HCT116 (cell line): Measurements from ENCODE around the gene MYRF. TPM values are rescaled to one million over a fixed set of nuclear protein-coding genes. Genes with fewer than 3 reads are reported as not detected.

ENCODE experiments used
- ATAC-seq: fragments of 200-7000 bp; cut with Tn5 transposase; 2 replicates; pipeline ENCODE4 v1.9.1; 2020; ENCODE audit warnings: mild to moderate bottlenecking, moderate library complexity
- BruUV-seq: library from RNA; stranded (reverse); fragments of 400-500 nt; replicated peaks from 2 replicates; lab custom pipeline; 2021; lab: Mats Ljungman, UMichigan
- CTCF ChIA-PET: fragments of 300-600 bp; sonication (Branson Sonifier 250); formaldehyde crosslinking; loops from one replicate; lab custom pipeline; 2021; ENCODE audit warnings: antibody characterized with exemption; lab: Charles Lee
- POLR2A ChIA-PET: fragments of 300-600, 350-600 bp; sonication (Branson Sonifier 250); formaldehyde crosslinking; loops from one replicate; lab custom pipeline; 2021; ENCODE audit warnings: antibody characterized with exemption; lab: Charles Lee
- RAD21 ChIA-PET, 2 experiments: fragments of 300-600 bp; sonication (Branson Sonifier 250); formaldehyde crosslinking; loops; one replicate each; lab custom pipeline; 2023; ENCODE audit warnings: low total read pairs in 2 of 2; ENCODE audit not compliant: uncharacterized antibody in 2 of 2, unreplicated experiment in 2 of 2, low non-redundant PET in 1 of 2; lab: Charles Lee
- DNase-seq: peaks from one replicate; pipeline ENCODE4 v3.0.0-alpha.2; 2010; ENCODE audit warnings: low read depth, low spot score
- H2AFZ ChIP-seq: fragments of 200-600 bp; shearing (Covaris generic), sonication (generic); 2 replicates; pipeline ENCODE4 v1.6.1; 2017; ENCODE audit warnings: low read depth, mixed run types, mixed read lengths, antibody characterized with exemption, low read length; ENCODE audit not compliant: poor library complexity, severe bottlenecking
- H3K27ac ChIP-seq: 2 replicates; pipeline ENCODE4 v1.5.1; 2012; ENCODE audit warnings: low read depth, low read length
- H3K27me3 ChIP-seq: fragments of 200-600 bp; sonication (generic); 2 replicates; pipeline ENCODE4 v1.6.1; 2016; ENCODE audit warnings: mixed run types, low read length, mixed read lengths; ENCODE audit not compliant: insufficient read depth
- H3K36me3 ChIP-seq, 2 experiments: fragments of 200-500 bp in 1 of 2; fragments of 200-600 bp in 1 of 2; sonication (Bioruptor generic) in 1 of 2; sonication (generic) in 1 of 2; 2 replicates each; pipeline versions ENCODE4 v1.5.1 to v1.6.1; 2014 to 2016; ENCODE audit warnings: low read length in 2 of 2, inconsistent platforms in 1 of 2, mixed read lengths in 1 of 2, mixed run types in 1 of 2; ENCODE audit not compliant: insufficient read depth in 2 of 2, control insufficient read depth in 1 of 2
- H3K4me1 ChIP-seq, 2 experiments: fragments of 200-600 bp in 1 of 2; sonication (generic) in 1 of 2; 2 replicates each; pipeline versions ENCODE4 v1.5.1 to v1.6.1; 2012 to 2017; ENCODE audit warnings: low read length in 2 of 2, inconsistent platforms in 1 of 2, mild to moderate bottlenecking in 1 of 2, mixed read lengths in 1 of 2, mixed run types in 1 of 2, moderate library complexity in 1 of 2; ENCODE audit not compliant: insufficient read depth in 2 of 2, control insufficient read depth in 1 of 2
- H3K4me2 ChIP-seq: fragments of 200-600 bp; sonication (generic); 2 replicates; pipeline ENCODE4 v1.6.1; 2017; ENCODE audit warnings: mixed run types, low read length, mixed read lengths
- H3K4me3 ChIP-seq, 2 experiments: fragments of 200-600 bp in 1 of 2; sonication (generic) in 1 of 2; replicated peaks in 1 of 2; 2 replicates each; pipeline ENCODE4 v1.5.1; 2011 to 2016; ENCODE audit warnings: low read length in 2 of 2, control low read depth in 1 of 2, low read depth in 1 of 2, mild to moderate bottlenecking in 1 of 2, mixed read lengths in 1 of 2, mixed run types in 1 of 2
- H3K79me2 ChIP-seq: fragments of 200-600 bp; sonication (generic); 2 replicates; pipeline ENCODE4 v1.6.1; 2017; ENCODE audit warnings: mild to moderate bottlenecking, mixed run types, low read length, moderate library complexity, mixed read lengths; ENCODE audit not compliant: insufficient read depth
- H3K9ac ChIP-seq: fragments of 200-600 bp; sonication (generic); 2 replicates; pipeline ENCODE4 v1.6.1; 2016; ENCODE audit warnings: low read length, mixed read lengths
- H3K9me2 ChIP-seq: fragments of 200-600 bp; sonication (generic), shearing (Covaris generic); 2 replicates; pipeline ENCODE4 v1.6.1; 2017; ENCODE audit warnings: mixed run types, mild to moderate bottlenecking, moderate library complexity; ENCODE audit not compliant: insufficient read depth
- H3K9me3 ChIP-seq, 2 experiments: fragments of 200-500 bp in 1 of 2; fragments of 200-600 bp in 1 of 2; sonication (Bioruptor generic) in 1 of 2; sonication (generic) in 1 of 2; 2 replicates each; pipeline ENCODE4 v1.6.1; 2014 to 2017; ENCODE audit warnings: low read length in 2 of 2, mixed read lengths in 2 of 2, inconsistent platforms in 1 of 2, low read depth in 1 of 2, mild to moderate bottlenecking in 1 of 2, mixed run types in 1 of 2, moderate library complexity in 1 of 2; ENCODE audit not compliant: control insufficient read depth in 1 of 2, insufficient read depth in 1 of 2
- H4K20me1 ChIP-seq: fragments of 200-600 bp; sonication (generic), shearing (Covaris generic); 2 replicates; pipeline ENCODE4 v1.6.1; 2017; ENCODE audit warnings: mixed run types, mild to moderate bottlenecking, moderate library complexity; ENCODE audit not compliant: insufficient read depth
- ATF3 ChIP-seq: IDR thresholded peaks from 2 replicates; pipeline ENCODE4 v1.6.1; 2012
- EZH2 ChIP-seq: fragments of 200-600 bp; sonication (generic); IDR thresholded peaks from 2 replicates; pipeline ENCODE4 v1.6.1; 2017; ENCODE audit warnings: antibody characterized with exemption, mixed run types
- FOSL1 ChIP-seq: IDR thresholded peaks from 2 replicates; pipeline ENCODE4 v1.6.1; 2012; ENCODE audit warnings: low read depth
- MAX ChIP-seq: IDR thresholded peaks from 2 replicates; pipeline ENCODE4 v1.6.1; 2012
- POLR2A ChIP-seq: IDR thresholded peaks from 2 replicates; pipeline ENCODE4 v1.7.0; 2011; ENCODE audit warnings: borderline replicate concordance; ENCODE audit not compliant: insufficient read depth, insufficient read length; ENCODE audit errors: extremely low read depth
- RAD21 ChIP-seq: IDR thresholded peaks from 2 replicates; pipeline ENCODE4 v1.6.1; 2012; ENCODE audit warnings: low read depth, mild to moderate bottlenecking
- SP1 ChIP-seq: IDR thresholded peaks from 2 replicates; pipeline ENCODE4 v1.6.1; 2012; ENCODE audit warnings: low read depth
- YY1 ChIP-seq: IDR thresholded peaks from 2 replicates; pipeline ENCODE4 v1.6.1; 2011; ENCODE audit warnings: low read length, low read depth, moderate library complexity, mild to moderate bottlenecking; ENCODE audit not compliant: insufficient replicate concordance; ENCODE audit errors: extremely low read depth
- ZBTB33 ChIP-seq: IDR thresholded peaks from 2 replicates; pipeline ENCODE4 v1.6.1; 2011; ENCODE audit warnings: mild to moderate bottlenecking, low read length, moderate library complexity; ENCODE audit not compliant: insufficient replicate concordance; ENCODE audit errors: extremely low read depth
- ZFX ChIP-seq: fragments of 450-650 bp; IDR thresholded peaks from 2 replicates; pipeline ENCODE4 v1.6.1; 2017
- ZNF274 ChIP-seq: fragments of 200-500 bp; sonication (Bioruptor generic); IDR thresholded peaks from 2 replicates; pipeline ENCODE4 v1.6.1; 2014; ENCODE audit warnings: mild to moderate bottlenecking, low read depth, low read length, inconsistent platforms
- intact Hi-C: fragments of 100-400 bp; cut with micrococcal nuclease; formaldehyde crosslinking; loops from 2 replicates; pipeline ENCODE4 v1.10.0; 2022
- total RNA-seq: library from RNA; stranded (reverse); gene quantifications from one replicate; pipeline ENCODE4 v1.2.1, GENCODE V29; 2021; ENCODE audit not compliant: unreplicated experiment

MYRF gene
- total RNA-seq, 1 experiment from 2014 or later: 52.3 TPM

- ATAC-seq (no peak), DNase-seq (no peak)
- no peaks in the 10 kb centered on the region for H3K9me3 ChIP-seq
- no peaks in the 10 kb centered on the region for H3K36me3 ChIP-seq
- BruUV-seq: no TSS peak
- peaks cover 3% of the 10 kb centered on the region; the same call in 1 of the 2 replicates for H3K79me2 ChIP-seq
- no peaks in the 10 kb centered on the region for H3K9me2 ChIP-seq
- H2AFZ ChIP-seq: no peak overlapping the region
- ChIA-PET CTCF (interaction anchor here (0.7 to 2.0 kb wide), 21 partner anchors 10 to 364 kb away, joined by 3 to 20 read pairs (median 8); partner anchors contain the start of genes FEN1 and TMEM258), POLR2A (interaction anchor here (0.7 to 1.1 kb wide), 2 partner anchors 15 to 31 kb away, joined by 3 read pairs; no protein-coding TSS in a partner anchor), RAD21 (interaction anchor here (0.8 to 1.7 kb wide), 5 partner anchors 25 to 49 kb away, joined by 3 to 8 read pairs (median 5); no protein-coding TSS in a partner anchor)
- intact Hi-C loops: loop anchor here (1.0 to 2.0 kb wide), 3 partner anchors 28 to 360 kb away; no protein-coding TSS in a partner anchor
- H3K27ac ChIP-seq: peak overlapping the region; percentile 12; the same call in 1 of the 2 replicates
- H3K4me2 ChIP-seq: peak overlapping the region; percentile 27
- no peaks in the 10 kb centered on the region for H3K27me3 ChIP-seq
- no peak for TF ChIP-seq YY1
- no peak for TF ChIP-seq ATF3
- TF ChIP-seq MAX: no peak
- no peak for TF ChIP-seq FOSL1
- TF ChIP-seq ZNF274: no peak
- no peak for TF ChIP-seq ZFX
- TF ChIP-seq RAD21: no peak
- no peak for TF ChIP-seq EZH2
- no peak for TF ChIP-seq POLR2A
- no peak for TF ChIP-seq ZBTB33
- no peak for TF ChIP-seq SP1
- peaks cover 6 to 26% of the 10 kb centered on the region in 2 experiments; a peak in 2 of 4 replicates for H3K4me1 ChIP-seq
- no peak overlapping the region for H3K9ac ChIP-seq
- H4K20me1 ChIP-seq: no peaks in the 10 kb centered on the region
- no peak overlapping the region for H3K4me3 ChIP-seq
Observed at GRCh38 chr11:61747967-61748285, 4.5 kb upstream of the MYRF start.
